ENCODE results near the gene RASA1.
"Not testable (repeated sequence)": the region's sequence is repeated elsewhere in the genome, so short reads cannot be mapped to it uniquely, and the experiment has no call there.

The RASA1 gene

GRCh38 chr5:87287266-87287665, 19.6 kb downstream of the RASA1 start:
- not testable (repeated sequence) for DNase-seq

- DNase-seq = no peak
These were observed 31.1 kb downstream of the RASA1 start for GRCh38 chr5:87298692-87299362.

- DNase-seq = no peak
These were observed 32.5 kb downstream of the RASA1 start for GRCh38 chr5:87300176-87300575.

GRCh38 chr5:87300744-87301143, 33.1 kb downstream of the RASA1 start:
- DNase-seq = no peak

- no peak for DNase-seq
These were observed 34.4 kb downstream of the RASA1 start for GRCh38 chr5:87302061-87302460.

GRCh38 chr5:87303324-87303723, 35.6 kb downstream of the RASA1 start:
- no peak for DNase-seq

- not testable (repeated sequence) for DNase-seq
These were observed 38.4 kb downstream of the RASA1 start for GRCh38 chr5:87306090-87306489.

- DNase-seq = no peak
These were observed 40.2 kb downstream of the RASA1 start for GRCh38 chr5:87307796-87308423.

GRCh38 chr5:87311405-87312279, 44.0 kb downstream of the RASA1 start:
- no peak for DNase-seq

- DNase-seq = no peak
These were observed 45.5 kb downstream of the RASA1 start for GRCh38 chr5:87313216-87313615.

GRCh38 chr5:87319469-87319868, 51.8 kb downstream of the RASA1 start:
- no peak for DNase-seq

- DNase-seq = no peak
These were observed 53.9 kb downstream of the RASA1 start for GRCh38 chr5:87321605-87322004.

- no peak for DNase-seq
These were observed 54.7 kb downstream of the RASA1 start for GRCh38 chr5:87322381-87322780.

GRCh38 chr5:87327998-87328397, 60.3 kb downstream of the RASA1 start:
- DNase-seq = no peak

- DNase-seq = no peak
These were observed 61.4 kb downstream of the RASA1 start for GRCh38 chr5:87329114-87329513.

- no peak for DNase-seq
These were observed 72.3 kb downstream of the RASA1 start for GRCh38 chr5:87339986-87340385.

GRCh38 chr5:87340716-87341115, 73.0 kb downstream of the RASA1 start:
- DNase-seq = no peak

- DNase-seq = no peak
These were observed 79.6 kb downstream of the RASA1 start for GRCh38 chr5:87347272-87347671.

GRCh38 chr5:87347841-87348240, 80.2 kb downstream of the RASA1 start:
- no peak for DNase-seq

GRCh38 chr5:87354496-87354895, 86.8 kb downstream of the RASA1 start:
- DNase-seq = no peak

- DNase-seq = no peak
These were observed 91.4 kb downstream of the RASA1 start for GRCh38 chr5:87359106-87359505.

GRCh38 chr5:87360132-87360531, 92.4 kb downstream of the RASA1 start:
- DNase-seq = no peak

GRCh38 chr5:87361031-87361445, 93.4 kb downstream of the RASA1 start:
- no peak for DNase-seq

All from NCI-H510A treated with DMSO at 0.1 percent for 48 hours (cell line).